ENCODE measurements around the gene SUSD3.

- TF ChIP-seq CTCF (IDR thresholded peaks at IDR 0.05) (no peak), POLR2A (IDR thresholded peaks at IDR 0.05) (no peak)
These were observed 36.2 kb downstream of the SUSD3 start for GRCh38 chr9:93094658-93095204.
